LHCN-M2 (cell line): ENCODE measurements around the gene MEIOSIN. TPM values are rescaled to one million over a fixed set of nuclear protein-coding genes. Genes with fewer than 3 reads are reported as not detected.
A peak's percentile ranks its signal among the peaks of the same experiment; 100 is the strongest.

Source experiments
- DNase-seq: peaks from one replicate; pipeline ENCODE4 v3.0.0-alpha.2; 2012; ENCODE audit warnings: low read depth
- total RNA-seq: library from RNA; depleted of rRNA; stranded (reverse); fragments of >200 nt; gene quantifications from 2 replicates; pipeline ENCODE4 v1.2.3, GENCODE V29; 2014

Gene MEIOSIN
- total RNA-seq, 1 experiment from 2014 or later, result not detected

DNA sequence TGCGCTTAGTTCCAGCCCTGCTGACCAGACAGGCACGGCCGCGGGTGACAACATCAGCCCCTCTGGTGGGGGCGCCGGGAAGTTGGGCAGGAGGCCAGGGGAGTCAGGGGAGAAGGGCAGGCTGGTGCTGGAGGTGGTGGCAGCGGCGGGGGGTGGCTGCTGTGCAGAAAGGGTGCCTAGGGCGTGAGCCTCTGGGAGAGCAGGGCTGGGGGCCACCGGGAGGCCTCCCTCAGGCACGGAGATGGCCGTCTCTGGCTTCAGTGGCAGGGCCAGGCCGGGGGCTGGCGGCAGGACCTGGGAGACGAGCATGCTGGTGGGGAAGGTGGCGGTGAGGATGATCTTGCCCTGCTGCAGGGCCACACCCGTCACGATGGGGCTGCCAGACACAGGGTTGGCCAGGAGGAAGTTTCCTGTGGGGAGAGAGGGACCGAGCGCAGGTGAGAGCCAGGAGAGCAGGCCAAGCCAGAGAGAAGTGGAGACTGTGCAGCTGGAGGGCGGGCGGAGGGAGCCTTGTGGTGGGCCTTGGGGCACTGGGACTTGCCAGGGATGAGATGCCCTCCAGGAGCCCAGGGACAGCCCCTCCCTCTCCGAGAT, 32.6 kb downstream of the MEIOSIN start:
- DNase-seq, result no peak

DNA sequence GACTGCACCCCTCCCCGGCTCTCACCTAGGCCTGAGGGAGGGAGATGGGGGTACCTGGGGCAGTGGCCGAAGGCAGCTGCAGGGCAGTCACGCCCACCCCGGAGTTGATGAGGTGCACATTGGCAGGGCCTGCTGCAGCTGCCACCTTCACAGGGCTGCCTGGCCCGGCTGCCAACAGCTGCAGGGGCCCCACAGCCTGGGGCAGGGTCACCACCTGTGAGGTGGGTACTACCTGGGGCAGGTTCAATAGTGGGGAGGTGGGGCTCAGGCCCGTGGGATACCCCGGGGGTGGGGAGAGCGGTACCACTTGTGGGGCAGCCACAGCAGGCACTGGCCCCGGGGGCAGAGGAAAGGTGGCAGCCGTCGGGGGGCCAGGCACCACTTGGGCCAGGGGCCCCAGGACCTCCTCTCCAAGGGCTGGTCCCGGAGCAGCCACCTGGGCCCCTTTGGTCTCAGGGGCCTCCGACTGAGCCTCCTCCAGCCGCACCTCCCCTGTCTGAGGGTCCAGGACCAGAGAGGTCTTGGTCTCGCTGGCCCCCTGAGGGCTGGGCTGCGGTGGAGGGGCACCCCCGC, 33.1 kb downstream of the MEIOSIN start:
- no peak for DNase-seq

DNA sequence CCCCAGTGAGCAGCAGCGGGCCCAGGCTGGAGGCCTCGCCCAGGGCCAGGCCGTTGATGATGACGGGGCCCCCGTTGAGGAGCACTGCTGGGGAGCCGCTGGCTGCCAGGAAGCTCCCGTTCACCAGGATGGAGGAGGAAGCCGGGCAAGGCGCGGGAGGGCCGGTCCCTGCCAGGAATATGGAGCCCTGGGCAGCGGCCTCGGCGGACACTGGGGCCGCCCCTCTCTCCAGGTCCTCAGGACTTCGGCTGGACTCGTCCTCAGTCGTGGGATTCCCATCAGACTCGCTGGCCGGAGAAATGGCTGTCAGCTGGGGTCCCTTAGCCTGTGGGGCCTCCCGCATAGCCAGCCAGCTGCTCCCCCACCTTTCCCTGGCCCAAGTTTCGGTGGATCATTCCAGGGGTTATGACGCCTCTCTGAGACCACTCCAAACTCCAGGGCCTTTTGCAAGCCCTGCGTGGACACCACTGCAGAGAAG, 33.7 kb downstream of the MEIOSIN start:
- DNase-seq, result no peak

DNA sequence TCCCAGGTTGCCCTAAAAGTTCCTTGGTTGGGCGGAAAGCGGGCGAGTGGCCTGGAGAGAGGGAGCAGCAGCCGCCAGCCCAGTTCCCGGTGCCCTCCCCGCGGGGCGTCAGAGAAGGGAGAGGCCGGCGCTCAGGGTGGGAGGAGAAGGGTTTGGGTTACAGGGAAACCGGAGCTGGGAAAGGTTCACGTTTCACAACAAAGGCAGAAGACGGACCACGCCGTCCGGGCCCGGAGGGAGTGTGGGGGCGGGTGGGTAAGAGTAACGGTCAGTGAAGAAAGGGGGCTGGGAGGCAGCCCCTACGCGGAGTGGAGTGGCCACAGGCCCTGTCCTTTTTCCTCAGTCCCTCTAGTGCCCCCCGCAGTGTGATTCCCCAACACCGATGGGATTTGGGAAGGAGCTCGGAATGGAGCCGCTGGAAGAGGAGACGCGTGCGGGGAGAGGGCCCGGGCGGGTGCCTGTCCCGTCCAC, 34.2 kb downstream of the MEIOSIN start:
- DNase-seq, result peak; percentile 83

DNA sequence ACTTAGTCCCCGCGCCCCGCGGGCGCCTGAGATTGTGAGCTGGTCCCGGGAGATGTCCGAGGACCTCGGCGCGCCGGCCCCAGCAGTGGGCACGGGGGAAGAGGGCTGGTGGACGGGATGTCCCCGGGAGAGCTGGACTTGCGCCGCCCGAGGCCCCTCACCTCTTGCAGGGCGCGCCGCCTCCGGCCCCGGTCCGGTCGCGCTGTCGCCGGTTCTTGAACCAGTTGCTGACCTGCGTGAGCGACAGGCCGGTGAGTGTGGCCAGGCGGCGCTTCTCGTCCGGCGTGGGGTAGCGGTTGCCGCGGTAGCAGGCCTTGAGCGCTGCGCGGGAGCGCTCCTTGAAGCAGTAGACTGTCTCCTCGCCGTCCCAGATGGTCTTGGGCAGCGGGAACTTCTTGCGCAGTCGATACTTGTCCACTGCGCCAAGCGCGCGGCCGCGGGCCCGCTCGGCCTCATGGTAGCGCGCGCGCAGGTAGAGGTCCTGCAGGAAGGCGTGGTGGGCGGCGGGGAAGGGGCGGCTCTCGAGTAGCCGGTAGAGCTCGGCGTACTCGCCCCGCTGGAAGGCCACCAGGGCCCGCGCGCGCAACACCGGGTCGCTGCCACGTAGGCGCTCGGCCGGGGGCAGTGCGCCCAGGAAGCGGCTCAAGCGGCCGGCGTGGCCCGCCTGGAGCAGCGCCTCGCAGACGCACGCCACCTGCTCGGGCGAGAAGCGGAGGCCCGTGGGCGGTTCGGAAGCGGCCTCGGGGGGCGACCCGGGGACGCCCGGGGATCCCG, 34.8 kb downstream of the MEIOSIN start:
- peak; percentile 54 for DNase-seq

DNA sequence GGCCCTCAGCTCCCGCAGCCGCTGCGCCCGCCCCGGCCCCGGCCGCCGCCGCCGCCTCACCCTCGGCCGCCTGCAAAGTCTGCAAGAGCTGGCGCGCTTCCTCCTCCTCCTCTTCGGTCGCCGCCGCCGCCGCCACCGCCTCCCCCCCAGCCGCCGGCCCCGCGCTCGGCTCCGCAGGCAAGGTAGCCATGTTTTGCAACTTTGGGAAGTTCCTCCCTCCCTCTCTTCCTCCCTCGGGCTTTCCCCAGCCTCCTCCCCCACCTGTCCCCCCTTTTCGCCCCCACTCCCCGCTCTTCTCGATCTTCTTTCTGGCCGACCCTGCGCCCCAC, 35.4 kb downstream of the MEIOSIN start:
- peak; percentile 45 for DNase-seq

DNA sequence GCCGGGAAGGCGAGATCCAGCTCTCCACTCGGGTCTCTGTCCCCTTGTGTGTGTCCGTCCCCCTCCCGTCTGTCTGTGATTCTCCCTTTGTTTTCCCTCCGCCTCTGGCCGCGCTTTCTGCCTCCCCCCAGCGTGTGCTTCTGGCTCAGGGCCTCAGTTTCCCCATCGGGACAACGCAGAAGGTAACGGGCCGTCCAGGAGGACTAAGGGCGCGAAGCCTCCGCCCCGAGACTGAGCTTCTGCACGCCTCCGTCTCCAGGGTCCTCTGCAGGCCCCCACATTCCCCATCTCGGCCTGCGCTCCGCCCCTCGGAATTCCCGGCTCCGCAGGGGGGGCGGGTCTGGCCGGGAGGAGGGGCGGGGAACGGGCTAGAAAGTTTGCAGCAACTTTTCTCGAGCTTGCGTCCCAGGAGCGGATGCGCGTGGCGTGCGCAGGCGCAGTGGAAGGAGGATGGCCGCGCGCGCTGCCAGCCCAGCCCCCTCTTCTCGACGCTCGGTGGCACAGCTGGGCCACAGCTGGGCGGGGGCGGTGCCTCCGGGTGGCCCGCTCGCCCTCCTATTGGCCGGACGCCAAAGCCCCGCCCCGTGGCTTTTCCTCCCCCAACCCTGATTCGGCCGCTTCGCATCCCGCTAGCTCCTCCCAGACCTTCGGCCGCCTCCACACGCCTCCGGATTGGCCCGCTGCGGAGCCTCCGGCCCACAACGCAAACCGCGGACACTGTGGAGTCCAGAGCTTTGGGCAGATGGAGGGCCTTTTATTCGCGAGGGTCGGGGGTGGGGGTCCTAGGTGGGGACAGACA, 35.9 kb downstream of the MEIOSIN start, which contains the start of gene SIX5:
SIX5 (minus strand) TSS at position 269 of the 799 bp plus-strand sequence. CDS start 408 bp downstream, outside the sequence.
- DNase-seq, result peak; percentile 97

DNA sequence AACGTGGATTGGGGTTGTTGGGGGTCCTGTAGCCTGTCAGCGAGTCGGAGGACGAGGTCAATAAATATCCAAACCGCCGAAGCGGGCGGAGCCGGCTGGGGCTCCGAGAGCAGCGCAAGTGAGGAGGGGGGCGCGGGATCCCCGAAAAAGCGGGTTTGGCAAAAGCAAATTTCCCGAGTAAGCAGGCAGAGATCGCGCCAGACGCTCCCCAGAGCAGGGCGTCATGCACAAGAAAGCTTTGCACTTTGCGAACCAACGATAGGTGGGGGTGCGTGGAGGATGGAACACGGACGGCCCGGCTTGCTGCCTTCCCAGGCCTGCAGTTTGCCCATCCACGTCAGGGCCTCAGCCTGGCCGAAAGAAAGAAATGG, 36.6 kb downstream of the MEIOSIN start:
- DNase-seq, result peak; percentile 52

DNA sequence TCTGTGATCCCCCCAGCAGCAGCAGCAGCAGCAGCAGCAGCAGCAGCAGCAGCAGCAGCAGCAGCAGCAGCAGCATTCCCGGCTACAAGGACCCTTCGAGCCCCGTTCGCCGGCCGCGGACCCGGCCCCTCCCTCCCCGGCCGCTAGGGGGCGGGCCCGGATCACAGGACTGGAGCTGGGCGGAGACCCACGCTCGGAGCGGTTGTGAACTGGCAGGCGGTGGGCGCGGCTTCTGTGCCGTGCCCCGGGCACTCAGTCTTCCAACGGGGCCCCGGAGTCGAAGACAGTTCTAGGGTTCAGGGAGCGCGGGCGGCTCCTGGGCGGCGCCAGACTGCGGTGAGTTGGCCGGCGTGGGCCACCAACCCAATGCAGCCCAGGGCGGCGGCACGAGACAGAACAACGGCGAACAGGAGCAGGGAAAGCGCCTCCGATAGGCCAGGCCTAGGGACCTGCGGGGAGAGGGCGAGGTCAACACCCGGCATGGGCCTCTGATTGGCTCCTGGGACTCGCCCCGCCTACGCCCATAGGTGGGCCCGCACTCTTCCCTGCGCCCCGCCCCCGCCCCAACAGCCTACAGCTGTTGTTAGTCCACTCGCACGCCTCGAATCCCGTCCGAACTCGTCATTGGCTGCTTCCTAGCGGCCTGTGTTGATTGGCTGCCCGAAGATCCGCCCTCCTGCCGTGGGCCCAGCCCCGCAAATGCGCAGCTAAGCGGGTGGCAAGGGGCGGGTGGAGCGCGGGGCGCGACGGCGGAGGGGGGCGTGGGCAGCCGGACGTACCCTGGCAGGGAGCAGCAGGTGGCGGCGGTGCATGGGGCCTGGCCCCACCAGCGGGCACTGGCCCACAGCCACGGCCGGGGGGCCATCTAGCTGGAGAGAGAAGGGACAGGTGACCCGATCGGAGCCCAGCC, 37.2 kb downstream of the MEIOSIN start:
- peak; percentile 98 for DNase-seq

DNA sequence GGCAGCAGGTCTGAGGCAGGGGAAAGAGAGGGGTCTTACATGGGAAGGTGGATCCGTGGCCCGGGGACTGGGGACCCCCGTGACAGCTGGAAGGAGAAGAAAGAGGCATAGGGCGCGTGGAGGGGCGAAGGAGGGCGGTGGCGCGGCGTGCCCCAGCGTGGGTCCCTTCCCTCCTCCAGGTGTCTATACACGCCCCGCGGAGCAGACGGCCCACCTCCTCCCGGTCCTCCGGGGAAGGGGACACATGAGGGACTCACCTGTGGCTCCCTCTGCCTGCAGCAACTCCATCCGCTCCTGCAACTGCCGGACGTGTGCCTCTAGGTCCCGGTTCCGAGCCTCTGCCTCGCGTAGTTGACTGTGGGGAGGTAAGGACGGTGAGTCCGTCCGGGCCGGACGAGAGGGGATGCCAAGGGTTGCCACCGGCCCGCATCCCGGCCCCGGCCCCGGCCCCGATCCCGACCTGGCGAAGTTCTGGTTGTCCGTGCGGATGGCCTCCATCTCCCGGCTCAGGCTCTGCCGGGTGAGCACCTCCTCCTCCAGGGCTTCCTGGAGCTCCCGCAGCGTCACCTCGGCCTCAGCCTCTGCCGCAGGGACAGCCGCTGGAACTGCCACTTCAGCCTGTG, 38.2 kb downstream of the MEIOSIN start:
- no peak for DNase-seq

DNA sequence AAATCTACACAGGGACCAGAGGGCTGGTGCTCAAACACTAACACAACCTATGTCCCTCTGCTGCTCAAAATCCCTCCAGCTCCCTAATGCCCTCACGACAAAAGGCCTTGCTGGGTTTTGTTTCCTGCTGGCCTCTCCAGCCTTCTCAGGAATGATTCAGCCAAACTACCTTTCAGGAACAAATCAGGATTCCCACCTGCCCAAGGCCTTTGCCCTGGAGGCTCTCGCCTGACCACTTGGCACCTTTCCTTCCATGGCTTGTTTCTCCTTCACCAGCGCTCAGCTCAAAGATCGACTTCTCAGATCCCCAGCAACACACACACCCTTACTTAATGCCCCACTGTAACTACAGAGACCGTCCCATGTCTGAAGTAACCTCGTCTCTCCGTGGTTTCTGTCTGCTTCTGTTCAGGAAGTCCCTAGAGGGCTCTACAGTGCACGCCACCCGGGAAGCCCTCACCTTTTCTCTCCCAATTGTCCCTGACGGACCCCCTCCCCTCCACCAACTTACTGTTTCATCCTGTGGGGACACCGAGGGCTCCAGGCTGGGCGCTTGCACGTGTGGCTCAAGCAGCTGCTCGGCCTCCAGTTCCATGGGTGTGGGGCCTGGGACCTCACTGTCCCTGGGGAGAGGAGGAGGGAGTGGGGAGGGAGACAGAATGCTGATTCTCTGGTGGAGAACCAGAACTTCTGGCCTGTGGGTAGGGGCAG, 39.0 kb downstream of the MEIOSIN start:
- DNase-seq, result no peak

DNA sequence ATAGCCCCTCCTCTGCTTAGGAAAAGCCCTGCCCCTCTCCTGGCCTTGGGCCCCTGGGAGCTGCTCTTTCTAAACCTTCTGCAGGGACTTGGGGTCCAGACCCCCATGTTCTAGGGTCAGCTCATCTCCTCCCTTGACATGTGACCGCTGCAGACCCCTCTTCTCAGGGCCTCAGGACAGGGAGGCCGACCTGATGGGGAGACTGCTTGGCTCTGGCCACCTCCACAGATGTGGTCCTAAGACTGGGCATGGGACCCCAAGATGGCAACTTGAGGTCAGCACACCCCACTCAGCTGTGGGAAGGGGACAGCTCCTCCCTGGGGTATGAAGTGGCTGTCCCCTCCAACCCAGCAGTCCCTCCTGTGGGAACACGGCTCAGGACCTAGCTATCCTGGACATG, 39.7 kb downstream of the MEIOSIN start:
- no peak for DNase-seq

DNA sequence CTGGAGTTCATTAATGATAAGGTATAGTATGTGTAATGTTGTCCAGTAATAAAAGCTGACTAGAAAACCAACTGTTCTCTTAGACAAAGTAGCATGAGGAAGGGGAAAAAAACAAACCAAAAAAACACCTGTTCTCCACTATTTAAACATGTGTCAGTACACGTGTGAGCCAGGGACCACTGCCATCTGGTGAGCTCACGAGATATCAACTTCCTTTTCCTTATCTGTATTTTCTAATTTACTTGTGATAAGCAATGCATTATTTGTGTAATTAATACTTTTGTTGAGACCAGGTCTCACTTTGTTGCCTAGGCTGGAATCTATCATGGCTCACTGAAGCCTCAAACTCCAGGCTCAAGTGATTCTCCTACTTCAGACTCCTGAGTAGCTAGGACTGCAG, 40.1 kb downstream of the MEIOSIN start:
- DNase-seq, result peak; percentile 36

DNA sequence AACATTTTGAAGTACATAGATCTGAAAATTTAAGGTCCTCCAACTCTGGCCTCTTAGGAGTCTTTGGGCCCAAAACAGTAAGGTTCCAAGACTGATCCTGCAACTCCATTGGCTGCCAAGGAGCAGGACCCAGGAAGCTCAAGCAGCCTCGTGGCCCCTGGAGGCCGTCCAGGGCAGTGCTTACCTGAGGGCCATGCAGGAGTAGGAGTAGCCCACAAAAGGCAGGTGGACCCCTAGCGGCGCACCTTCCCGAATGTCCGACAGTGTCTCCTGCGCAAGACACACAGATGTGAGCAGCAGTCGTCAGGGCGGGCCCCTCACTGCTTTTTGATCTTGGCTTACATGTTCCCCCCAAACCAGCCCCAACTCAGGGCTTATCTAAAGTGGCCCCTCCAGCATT, 41.5 kb downstream of the MEIOSIN start:
- DNase-seq, result no peak

DNA sequence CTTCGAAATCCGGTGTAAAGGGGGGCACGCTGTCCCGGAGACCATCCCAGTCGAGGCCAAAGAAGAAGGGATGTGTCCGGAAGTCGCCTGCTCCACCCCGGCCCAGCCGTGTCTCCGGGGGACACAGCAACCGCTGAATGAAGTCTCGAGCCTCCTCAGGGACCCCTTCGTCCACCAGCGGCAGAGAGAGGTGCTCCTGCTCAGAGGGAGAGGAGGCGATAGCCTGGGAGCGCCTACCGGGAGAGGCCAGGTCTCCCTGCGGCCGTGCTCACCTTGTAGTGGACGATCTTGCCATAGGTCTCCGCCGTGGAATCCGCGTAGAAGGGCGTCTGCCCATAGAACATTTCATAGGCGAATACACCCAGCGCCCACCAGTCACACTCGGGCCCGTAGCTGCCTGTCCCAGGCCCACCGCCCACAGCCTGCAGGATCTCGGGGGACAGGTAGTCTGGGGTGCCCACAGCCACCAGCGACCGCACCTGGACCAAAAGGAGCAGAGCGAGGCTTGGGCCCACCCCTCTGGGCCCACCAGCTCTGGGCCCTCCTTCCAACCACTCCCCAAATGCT, 44.2 kb downstream of the MEIOSIN start:
- no peak for DNase-seq

DNA sequence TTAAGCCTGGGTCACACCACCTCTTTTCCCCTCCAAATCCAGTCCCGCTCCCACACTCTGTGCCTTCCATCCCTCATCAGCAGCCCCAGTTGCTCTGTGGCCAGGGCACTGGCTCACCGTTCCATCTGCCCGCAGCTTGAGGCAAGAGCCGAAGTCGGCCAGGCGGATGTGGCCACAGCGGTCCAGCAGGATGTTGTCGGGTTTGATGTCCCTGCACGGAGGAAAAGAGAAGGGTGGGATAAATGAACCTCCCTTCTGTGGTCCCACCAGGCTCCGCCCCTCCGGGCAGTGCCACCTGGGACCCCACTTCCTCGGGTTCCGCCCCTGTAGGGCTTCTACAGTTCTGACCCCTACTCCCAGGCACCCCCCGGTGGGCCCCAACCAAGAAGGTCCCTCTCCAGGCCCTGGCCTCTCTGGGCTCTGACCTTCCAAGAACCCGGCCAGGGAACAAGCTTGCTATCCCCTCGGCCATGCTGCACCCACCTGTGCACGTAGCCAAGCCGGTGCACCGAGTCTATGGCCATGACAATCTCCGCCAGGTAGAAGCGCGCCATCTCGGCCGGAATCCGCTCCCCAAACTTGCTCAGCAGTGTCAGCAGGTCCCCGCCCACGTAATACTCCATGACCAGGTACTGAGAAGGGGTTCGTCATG, 44.9 kb downstream of the MEIOSIN start:
- no peak for DNase-seq

DNA sequence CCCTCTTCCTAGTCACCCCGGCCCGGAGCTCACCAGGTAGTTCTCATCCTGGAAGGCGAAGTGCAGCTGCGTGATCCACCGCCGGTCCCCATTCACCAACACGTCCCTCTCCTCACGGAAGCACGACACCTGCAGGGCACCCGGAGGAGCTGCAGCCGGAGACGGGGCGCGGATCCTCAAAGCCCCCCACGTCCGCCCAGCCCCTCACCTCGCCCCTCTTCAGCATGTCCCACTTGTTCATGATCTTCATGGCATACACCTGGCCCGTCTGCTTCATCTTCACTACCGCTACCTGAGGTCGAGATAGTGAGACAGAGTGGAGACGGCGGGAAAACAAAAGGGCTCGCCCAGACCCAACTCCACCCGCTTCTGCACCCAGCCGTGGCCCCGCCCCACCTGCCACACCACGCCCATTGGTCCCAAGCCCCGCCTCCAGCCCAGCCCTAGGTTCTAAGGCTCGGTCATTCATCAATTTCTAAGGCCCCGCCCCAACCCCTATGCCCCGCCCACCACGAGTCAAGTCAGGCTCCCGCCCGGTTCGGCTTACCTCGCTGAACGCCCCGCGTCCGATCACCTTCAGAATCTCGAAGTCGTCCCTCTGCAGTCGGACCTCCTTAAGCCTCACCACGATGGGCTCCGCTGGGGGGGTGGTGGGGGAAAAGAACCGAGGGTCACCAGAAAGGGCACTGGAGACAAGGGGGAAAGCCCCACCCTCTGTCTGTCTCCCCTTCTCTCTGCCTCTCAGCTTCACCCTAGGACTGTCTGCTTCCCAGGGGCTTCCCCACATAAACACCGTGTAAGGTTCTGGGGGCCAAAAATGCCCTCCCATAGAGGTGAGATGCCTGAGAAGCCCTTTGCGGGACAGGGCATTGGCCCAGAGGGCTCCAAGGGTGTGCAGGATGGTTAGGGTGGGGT, 46.2 kb downstream of the MEIOSIN start:
- no peak for DNase-seq

DNA sequence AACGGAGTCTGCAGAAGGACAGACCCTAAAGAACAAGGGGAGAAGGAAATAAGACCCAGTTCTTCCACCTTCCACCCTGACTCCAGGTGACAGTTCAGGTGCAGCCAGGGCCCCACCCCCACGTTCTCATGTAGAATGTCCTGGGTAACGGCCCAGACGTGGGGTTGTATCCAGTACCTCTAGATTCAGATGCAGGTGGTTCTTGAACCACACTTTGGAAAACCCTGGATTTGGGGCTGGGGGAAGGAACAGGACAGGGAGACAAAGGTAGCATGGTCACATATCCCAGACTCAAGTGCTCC, 46.9 kb downstream of the MEIOSIN start:
- DNase-seq, result no peak
